Kidney (tissue), 14 donors: Measurements from ENCODE around the gene DNAH3. TPM values are rescaled to one million over a fixed set of nuclear protein-coding genes. Genes with fewer than 3 reads are reported as not detected.

Experiments used
- DNase-seq, 5 donors: peaks; one replicate each; pipeline ENCODE4 v3.0.0-alpha.2; 2013 to 2020
- FAIRE-seq: peaks from 2 replicates; lab custom pipeline; 2012; peaks lifted over from hg19 to GRCh38; lab: Jason Lieb, UNC
- H3K27ac ChIP-seq, 2 donors: one replicate each; pipeline ENCODE4 v1.7.0; 2013; ENCODE audit warnings: low read depth in 2 of 2, low read length in 2 of 2, inconsistent platforms in 1 of 2
- H3K27me3 ChIP-seq: one replicate; pipeline ENCODE4 v1.7.1; 2013; ENCODE audit warnings: low read length, inconsistent platforms; ENCODE audit not compliant: control insufficient read depth, insufficient read depth
- H3K36me3 ChIP-seq, 3 donors: one replicate each; pipeline versions ENCODE4 v1.7.0 to v1.7.1; 2013; ENCODE audit warnings: low read length in 3 of 3, control low read depth in 1 of 3, inconsistent platforms in 1 of 3; ENCODE audit not compliant: insufficient read depth in 3 of 3, control insufficient read depth in 2 of 3
- H3K4me1 ChIP-seq, 3 donors: one replicate each; pipeline versions ENCODE4 v1.7.0 to v1.7.1; 2013; ENCODE audit warnings: low read length in 3 of 3, inconsistent platforms in 1 of 3, low read depth in 1 of 3; ENCODE audit not compliant: control insufficient read depth in 2 of 3, insufficient read depth in 2 of 3
- H3K4me3 ChIP-seq, 3 donors: one replicate each; pipeline versions ENCODE4 v1.7.0 to v1.8.1; 2013; ENCODE audit warnings: low read length in 3 of 3, control low read depth in 1 of 3, inconsistent platforms in 1 of 3
- H3K9ac ChIP-seq, 3 donors: one replicate each; pipeline versions ENCODE4 v1.7.0 to v1.7.1; 2013; ENCODE audit warnings: low read length in 3 of 3, control low read depth in 1 of 3, inconsistent platforms in 1 of 3
- H3K9me3 ChIP-seq, 3 donors: one replicate each; pipeline versions ENCODE4 v1.7.0 to v1.7.1; 2013; ENCODE audit warnings: low read length in 3 of 3, control low read depth in 1 of 3, inconsistent platforms in 1 of 3; ENCODE audit not compliant: control insufficient read depth in 2 of 3, insufficient read depth in 1 of 3
- intact Hi-C: fragments of 100-400 bp; cut with DNase I; formaldehyde crosslinking; loops from one replicate; pipeline ENCODE4 v1.11.1; 2022
- polyA plus RNA-seq: library from polyadenylated mRNA; stranded (reverse); fragments of 350-450 nt; fragmentation: Illumina TruSeq; extraction: RNeasy Lipid Tissue Mini Kit (QIAGEN cat#74804); gene quantifications from one replicate; pipeline ENCODE4 v1.2.3, GENCODE V29; 2014; ENCODE audit warnings: low read depth, low replicate concordance; ENCODE audit not compliant: insufficient read depth
- total RNA-seq: library from RNA; stranded (reverse); fragmentation: NEBNext Ultra II Directional; extraction: Animal tissue kit (Norgen Biotek cat#: 25700); gene quantifications from one replicate; pipeline ENCODE4 v1.2.1, GENCODE V29; 2021
- TF ChIP-seq, protein P1 (sequence below): IDR thresholded peaks from 3 replicates; pipeline ENCODE4 v1.5.1; 2012; ENCODE audit warnings: mild to moderate bottlenecking, moderate library complexity, borderline replicate concordance; ENCODE audit not compliant: insufficient read depth; ENCODE audit errors: extremely low read depth
- donor health status: control.
- donor health status: control.
- donor health status: control.
- donor health status: control.
- donor health status: control.
- donor health status: DM: yes; HTN: yes; CAD: no.
- donor health status: Normal renal cell carcinoma (clear cell type).

DNAH3 gene
- total and polyA plus RNA-seq, 2 donors from 2014 or later = 0.19 to 0.57 TPM

GRCh38 chr16:21084631-21085225 is 65.9 kb downstream of the DNAH3 start:
- intact Hi-C loops = loop anchor here (5.0 kb wide), 1 partner anchor 237 kb away; no protein-coding TSS in a partner anchor
- DNase-seq = no peak
- Histone ChIP-seq H3K9ac (no peak overlapping the region), H3K4me3 (no peak overlapping the region), H3K9me3 (peaks cover 0 to 4% (median 0%) of the 10 kb centered on the region in 3 donors), H3K27me3 (no peaks in the 10 kb centered on the region), H3K4me1 (no peaks in the 10 kb centered on the region), H3K27ac (no peak overlapping the region), H3K36me3 (no peaks in the 10 kb centered on the region)
- TF ChIP-seq, protein P1, sequence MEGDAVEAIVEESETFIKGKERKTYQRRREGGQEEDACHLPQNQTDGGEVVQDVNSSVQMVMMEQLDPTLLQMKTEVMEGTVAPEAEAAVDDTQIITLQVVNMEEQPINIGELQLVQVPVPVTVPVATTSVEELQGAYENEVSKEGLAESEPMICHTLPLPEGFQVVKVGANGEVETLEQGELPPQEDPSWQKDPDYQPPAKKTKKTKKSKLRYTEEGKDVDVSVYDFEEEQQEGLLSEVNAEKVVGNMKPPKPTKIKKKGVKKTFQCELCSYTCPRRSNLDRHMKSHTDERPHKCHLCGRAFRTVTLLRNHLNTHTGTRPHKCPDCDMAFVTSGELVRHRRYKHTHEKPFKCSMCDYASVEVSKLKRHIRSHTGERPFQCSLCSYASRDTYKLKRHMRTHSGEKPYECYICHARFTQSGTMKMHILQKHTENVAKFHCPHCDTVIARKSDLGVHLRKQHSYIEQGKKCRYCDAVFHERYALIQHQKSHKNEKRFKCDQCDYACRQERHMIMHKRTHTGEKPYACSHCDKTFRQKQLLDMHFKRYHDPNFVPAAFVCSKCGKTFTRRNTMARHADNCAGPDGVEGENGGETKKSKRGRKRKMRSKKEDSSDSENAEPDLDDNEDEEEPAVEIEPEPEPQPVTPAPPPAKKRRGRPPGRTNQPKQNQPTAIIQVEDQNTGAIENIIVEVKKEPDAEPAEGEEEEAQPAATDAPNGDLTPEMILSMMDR = no peak
- no peak for FAIRE-seq

- Histone ChIP-seq H3K27ac (no peak overlapping the region), H3K9ac (no peak overlapping the region), H3K9me3 (no peaks in the 10 kb centered on the region), H3K4me3 (no peak overlapping the region), H3K4me1 (no peaks in the 10 kb centered on the region), H3K36me3 (no peaks in the 10 kb centered on the region), H3K27me3 (no peaks in the 10 kb centered on the region)
- DNase-seq (peak; percentile 54 to 73 (median 64)), FAIRE-seq (no peak)
- intact Hi-C loops = loop anchor here (5.0 kb wide), 1 partner anchor 236 kb away; no protein-coding TSS in a partner anchor
- TF ChIP-seq, protein P1 = peak; percentile 61
These were observed 66.8 kb downstream of the DNAH3 start for GRCh38 chr16:21083729-21084268.

- H3K9ac ChIP-seq = no peak overlapping the region
- H3K4me3 ChIP-seq = no peak overlapping the region
- no peak for FAIRE-seq
- intact Hi-C loops = loop anchor here (5.0 kb wide), 1 partner anchor 234 kb away; no protein-coding TSS in a partner anchor
- no peaks in the 10 kb centered on the region for H3K27me3 ChIP-seq
- H3K9me3 ChIP-seq = no peaks in the 10 kb centered on the region
- no peak overlapping the region for H3K27ac ChIP-seq
- TF ChIP-seq, protein P1 = no peak
- no peak for DNase-seq
- no peaks in the 10 kb centered on the region for H3K36me3 ChIP-seq
- no peaks in the 10 kb centered on the region for H3K4me1 ChIP-seq
These were observed 69.3 kb downstream of the DNAH3 start for GRCh38 chr16:21081329-21081728.
